DND-41 (cell line): Measurements from ENCODE around the gene EMC10.

ENCODE experiments used
- CTCF ChIP-seq: IDR thresholded peaks from 2 replicates; pipeline ENCODE4 v1.5.1; 2012; ENCODE audit warnings: borderline replicate concordance, low read length, moderate library complexity, mild to moderate bottlenecking; ENCODE audit not compliant: poor library complexity, severe bottlenecking; ENCODE audit errors: extremely low read depth
- EZH2 ChIP-seq: IDR thresholded peaks from 3 replicates; pipeline ENCODE4 v1.6.1; 2012; ENCODE audit warnings: borderline replicate concordance, low read depth, mild to moderate bottlenecking, moderate library complexity, low read length, inconsistent platforms; ENCODE audit not compliant: severe bottlenecking

- TF ChIP-seq CTCF (no peak), EZH2 (no peak)
These were observed 40.1 kb downstream of the EMC10 start for GRCh38 chr19:50516456-50516855.
